ENCODE measurements around the gene COG2.
"Not testable (repeated sequence)": the region's sequence is repeated elsewhere in the genome, so short reads cannot be mapped to it uniquely, and the experiment has no call there.

COG2 gene

GRCh38 chr1:230703679-230704385 is 61.6 kb downstream of the COG2 start:
- DNase-seq, result no peak

- no peak for DNase-seq
Measured at GRCh38 chr1:230704830-230705229, 62.5 kb downstream of the COG2 start.

GRCh38 chr1:230705289-230706019 is 63.2 kb downstream of the COG2 start:
- DNase-seq, result no peak

- DNase-seq, result no peak
Measured at GRCh38 chr1:230706020-230706699, 63.9 kb downstream of the COG2 start.

- DNase-seq, result no peak
Measured at GRCh38 chr1:230706887-230707731, 64.8 kb downstream of the COG2 start.

- no peak for DNase-seq
Measured at GRCh38 chr1:230707732-230708630, 65.7 kb downstream of the COG2 start.

- no peak for DNase-seq
Measured at GRCh38 chr1:230708631-230709580, 66.6 kb downstream of the COG2 start.

GRCh38 chr1:230709619-230710542 is 67.6 kb downstream of the COG2 start:
- no peak for DNase-seq

- DNase-seq, result no peak
Measured at GRCh38 chr1:230710543-230710904, 68.2 kb downstream of the COG2 start.

- DNase-seq, result no peak
Measured at GRCh38 chr1:230711245-230711644, 69.0 kb downstream of the COG2 start.

- DNase-seq, result no peak
Measured at GRCh38 chr1:230712470-230712942, 70.2 kb downstream of the COG2 start.

GRCh38 chr1:230713138-230713537 is 70.9 kb downstream of the COG2 start:
- DNase-seq, result no peak

GRCh38 chr1:230713547-230713914 is 71.2 kb downstream of the COG2 start:
- no peak for DNase-seq

- no peak for DNase-seq
Measured at GRCh38 chr1:230713915-230714764, 71.9 kb downstream of the COG2 start, which contains the start of gene AGT. Gene AGT, minus strand, starts transcription at chr1:230714122. Its CDS starts 3,299 bp downstream, at chr1:230710823.

GRCh38 chr1:230715510-230715909 is 73.2 kb downstream of the COG2 start:
- no peak for DNase-seq

GRCh38 chr1:230716453-230716852 is 74.2 kb downstream of the COG2 start:
- DNase-seq, result not testable (repeated sequence)

GRCh38 chr1:230717251-230717650 is 75.0 kb downstream of the COG2 start:
- DNase-seq, result no peak

GRCh38 chr1:230721849-230722522 is 79.7 kb downstream of the COG2 start:
- not testable (repeated sequence) for DNase-seq

Measured in CD4-positive, alpha-beta T cell treated with Interleukin-17A for 4 hours (primary cell).